Stimulated activated CD8-positive, alpha-beta memory T cell treated with anti-CD3 and anti-CD28 coated beads, Interleukin-4, amount 100 ng/mL, for 48 hours (primary cell): ENCODE data around the gene INA.

Experiments used
- DNase-seq: peaks from one replicate; pipeline ENCODE4 v3.0.0-alpha.2; 2020

Gene INA

GRCh38 chr10:103276251-103276895 is 565 bp upstream of the INA start:
- no peak for DNase-seq

- no peak for DNase-seq
Observed at GRCh38 chr10:103277713-103278536, 987 bp downstream of the INA start.

- DNase-seq = no peak
Observed at GRCh38 chr10:103278537-103278823, 1.5 kb downstream of the INA start.

- DNase-seq = peak; percentile 77
Observed at GRCh38 chr10:103278862-103279298, 1.9 kb downstream of the INA start.

- no peak for DNase-seq
Observed at GRCh38 chr10:103280031-103280430, 3.1 kb downstream of the INA start.

GRCh38 chr10:103280506-103280905 is 3.6 kb downstream of the INA start:
- no peak for DNase-seq

GRCh38 chr10:103281753-103282152 is 4.8 kb downstream of the INA start:
- no peak for DNase-seq

GRCh38 chr10:103282961-103283360 is 6.0 kb downstream of the INA start:
- no peak for DNase-seq

GRCh38 chr10:103284170-103284569 is 7.2 kb downstream of the INA start:
- DNase-seq = no peak

GRCh38 chr10:103287992-103288391 is 11.1 kb downstream of the INA start:
- no peak for DNase-seq

GRCh38 chr10:103291588-103291987 is 14.7 kb downstream of the INA start:
- DNase-seq = no peak

GRCh38 chr10:103295374-103296015 is 18.6 kb downstream of the INA start:
- no peak for DNase-seq

- no peak for DNase-seq
Observed at GRCh38 chr10:103307594-103307993, 30.7 kb downstream of the INA start.

GRCh38 chr10:103310197-103310596 is 33.3 kb downstream of the INA start:
- no peak for DNase-seq

- no peak for DNase-seq
Observed at GRCh38 chr10:103316087-103316486, 39.1 kb downstream of the INA start.

GRCh38 chr10:103327906-103328305 is 51.0 kb downstream of the INA start:
- DNase-seq = peak; percentile 11

- DNase-seq = no peak
Observed at GRCh38 chr10:103333934-103334520, 57.1 kb downstream of the INA start.

GRCh38 chr10:103334567-103334966 is 57.6 kb downstream of the INA start:
- no peak for DNase-seq

GRCh38 chr10:103336370-103336769 is 59.4 kb downstream of the INA start:
- no peak for DNase-seq
